GM23338 (cell line): ENCODE results near the gene C2. TPM values are rescaled to one million over a fixed set of nuclear protein-coding genes. Genes with fewer than 3 reads are reported as not detected.
A peak's percentile ranks its signal among the peaks of the same experiment; 100 is the strongest.

Source experiments
- ATAC-seq: fragments of 200-7000 bp; cut with Tn5 transposase; 3 replicates; pipeline ENCODE4 v1.9.1; 2020
- DNase-seq: peaks from one replicate; pipeline ENCODE4 v3.0.0-alpha.2; 2015; ENCODE audit warnings: low spot score
- H2AFZ ChIP-seq: fragments of 200-600 bp; sonication (generic); 2 replicates; pipeline ENCODE4 v1.8.0; 2016; ENCODE audit warnings: antibody characterized with exemption, mild to moderate bottlenecking, moderate library complexity
- H3F3A ChIP-seq: fragments of 200-600 bp; sonication (generic); replicated peaks from 2 replicates; pipeline ENCODE4 v1.8.0; 2017; ENCODE audit warnings: antibody characterized with exemption, mixed run types, low read depth
- H3K27ac ChIP-seq: fragments of 200-600 bp; sonication (generic); 2 replicates; pipeline ENCODE4 v1.6.1; 2016; ENCODE audit warnings: low read depth
- H3K27me3 ChIP-seq: fragments of 200-600 bp; sonication (generic); 2 replicates; pipeline ENCODE4 v1.8.0; 2016; ENCODE audit warnings: mild to moderate bottlenecking, mixed run types, moderate library complexity; ENCODE audit not compliant: insufficient read depth
- H3K36me3 ChIP-seq: fragments of 200-600 bp; sonication (generic); 2 replicates; pipeline ENCODE4 v1.8.0; 2016; ENCODE audit warnings: mild to moderate bottlenecking; ENCODE audit not compliant: insufficient read depth
- H3K4me1 ChIP-seq: fragments of 200-600 bp; sonication (generic); 2 replicates; pipeline ENCODE4 v1.8.0; 2016; ENCODE audit warnings: mild to moderate bottlenecking, moderate library complexity; ENCODE audit not compliant: insufficient read depth
- H3K4me2 ChIP-seq: fragments of 200-600 bp; sonication (generic); 2 replicates; pipeline ENCODE4 v1.7.1; 2017; ENCODE audit warnings: mixed run types
- H3K4me3 ChIP-seq: fragments of 200-600 bp; sonication (generic); 2 replicates; pipeline ENCODE4 v1.6.1; 2016; ENCODE audit warnings: mixed run types
- H3K79me2 ChIP-seq: fragments of 200-600 bp; sonication (generic); replicated peaks from 2 replicates; pipeline ENCODE4 v1.8.0; 2017; ENCODE audit warnings: mild to moderate bottlenecking; ENCODE audit not compliant: insufficient read depth
- H3K9me2 ChIP-seq: fragments of 200-600 bp; sonication (generic); 2 replicates; pipeline ENCODE4 v1.8.0; 2017; ENCODE audit not compliant: insufficient read depth
- H4K20me1 ChIP-seq: fragments of 200-600 bp; sonication (generic); replicated peaks from 2 replicates; pipeline ENCODE4 v1.8.0; 2017; ENCODE audit warnings: mild to moderate bottlenecking; ENCODE audit not compliant: insufficient read depth
- H3K27ac Mint-ChIP-seq: 2 replicates; pipeline ENCODE4 v1.8.0; 2020; ENCODE audit warnings: inconsistent platforms, mild to moderate bottlenecking, moderate library complexity, mixed read lengths
- H3K27me3 Mint-ChIP-seq: 3 replicates; pipeline ENCODE4 v1.8.0; 2022; ENCODE audit warnings: low read depth, mild to moderate bottlenecking, moderate library complexity, mixed read lengths, inconsistent platforms; ENCODE audit not compliant: insufficient read depth, poor library complexity
- H3K36me3 Mint-ChIP-seq: 3 replicates; pipeline ENCODE4 v1.8.0; 2021; ENCODE audit warnings: low read depth, mild to moderate bottlenecking, inconsistent platforms, moderate library complexity, mixed read lengths
- H3K4me1 Mint-ChIP-seq: 3 replicates; pipeline ENCODE4 v1.8.0; 2020; ENCODE audit warnings: mild to moderate bottlenecking, inconsistent platforms, mixed read lengths
- H3K4me3 Mint-ChIP-seq: 3 replicates; pipeline ENCODE4 v1.8.0; 2021; ENCODE audit warnings: moderate library complexity, mild to moderate bottlenecking, inconsistent platforms, mixed read lengths
- H3K9me3 Mint-ChIP-seq: 3 replicates; pipeline ENCODE4 v1.8.0; 2020; ENCODE audit warnings: moderate library complexity, mild to moderate bottlenecking, inconsistent platforms, mixed read lengths
- CREB1 ChIP-seq: fragments of 250-450 bp; sonication (Bioruptor Pico); IDR thresholded peaks from 2 replicates; pipeline ENCODE4 v1.5.0; 2020; ENCODE audit warnings: low read depth, mild to moderate bottlenecking, moderate library complexity
- CTCF ChIP-seq, 2 experiments: fragments of 200-600 bp in 1 of 2; sonication (generic) in 1 of 2; conservative IDR thresholded peaks; 2 replicates each; pipeline versions ENCODE4 v1.5.1 to v1.6.1; 2016 to 2017; ENCODE audit warnings: antibody characterized with exemption in 2 of 2, low read depth in 2 of 2, mild to moderate bottlenecking in 2 of 2, moderate library complexity in 1 of 2
- ETS1 ChIP-seq: IDR thresholded peaks from 2 replicates; pipeline ENCODE4 v1.6.1; 2016; ENCODE audit warnings: antibody characterized with exemption
- EZH2 ChIP-seq: fragments of 200-600 bp; sonication (generic); IDR thresholded peaks from one replicate; pipeline ENCODE4 v1.8.0; 2017; ENCODE audit warnings: antibody characterized with exemption, mild to moderate bottlenecking, low read depth; ENCODE audit not compliant: unreplicated experiment
- EZH2phosphoT487 ChIP-seq: fragments of 200-600 bp; sonication (generic); IDR thresholded peaks from one replicate; pipeline ENCODE4 v1.8.1; 2018; ENCODE audit warnings: antibody characterized with exemption; ENCODE audit not compliant: unreplicated experiment
- JUNB ChIP-seq: IDR thresholded peaks from one replicate; pipeline ENCODE4 v1.6.1; 2016; ENCODE audit warnings: antibody characterized with exemption; ENCODE audit not compliant: unreplicated experiment
- NANOG ChIP-seq: IDR thresholded peaks from 2 replicates; pipeline ENCODE4 v1.6.1; 2016; ENCODE audit warnings: antibody characterized with exemption, borderline replicate concordance
- POLR2AphosphoS5 ChIP-seq: IDR thresholded peaks from 2 replicates; pipeline ENCODE4 v1.6.1; 2016; ENCODE audit warnings: antibody characterized with exemption, low read depth
- REST ChIP-seq: IDR thresholded peaks from one replicate; pipeline ENCODE4 v1.6.1; 2018; ENCODE audit warnings: antibody characterized with exemption; ENCODE audit not compliant: unreplicated experiment
- STAT1 ChIP-seq: IDR thresholded peaks from one replicate; pipeline ENCODE4 v1.6.1; 2016; ENCODE audit warnings: antibody characterized with exemption; ENCODE audit not compliant: unreplicated experiment
- ZNF114 ChIP-seq: fragments of 250-450 bp; sonication (Bioruptor Pico); IDR thresholded peaks from 2 replicates; pipeline ENCODE4 v1.5.0; 2020; ENCODE audit warnings: mild to moderate bottlenecking, moderate library complexity
- ZNF331 ChIP-seq: fragments of 250-450 bp; sonication (Bioruptor Pico); IDR thresholded peaks from 2 replicates; pipeline ENCODE4 v1.5.0; 2020; ENCODE audit warnings: low read depth, mild to moderate bottlenecking, moderate library complexity
- ZNF462 ChIP-seq: fragments of 250-450 bp; sonication (Bioruptor Pico); IDR thresholded peaks from 2 replicates; pipeline ENCODE4 v1.5.0; 2020; ENCODE audit warnings: mild to moderate bottlenecking, moderate library complexity
- long read RNA-seq: library from polyadenylated mRNA; unstranded; transcript quantifications from one replicate; pipeline ENCODE4 v2.0.0, GENCODE V29; 2020; ENCODE audit not compliant: unreplicated experiment
- polyA plus RNA-seq: library from polyadenylated mRNA; unstranded; fragments of >200 nt; fragmentation: Nextera tagmentation; extraction: Ambion mirVana; gene quantifications from 2 replicates; pipeline ENCODE4 v1.2.1, GENCODE V29; 2016
- total RNA-seq: library from RNA; depleted of rRNA; stranded (reverse); fragments of >200 nt; shearing (Covaris generic); gene quantifications from 2 replicates; pipeline ENCODE4 v1.2.3, GENCODE V29; 2014; rRNA removed

C2 gene
- 1.7 and 2.4 TPM in 2 replicates for total RNA-seq
- 0.16 and 0.23 TPM in 2 replicates for polyA plus RNA-seq
- long read RNA-seq, result 0 reads

- Mint-ChIP-seq H3K9me3 (no peaks in the 10 kb centered on the region; the same call in 2 of the 3 replicates), H3K27ac (no peak within 1 kb of the TSS), H3K4me3 (no peak within 1 kb of the TSS), H3K27me3 (peaks cover 8% of the 10 kb centered on the region), H3K36me3 (no peaks in the 10 kb centered on the region), H3K4me1 (peaks cover 3% of the 10 kb centered on the region; the same call in 1 of the 3 replicates)
- H3K9me2 ChIP-seq, result peaks cover 4% of the 10 kb centered on the region; the same call in 1 of the 2 replicates
- H3K79me2 ChIP-seq, result no peaks in the 10 kb centered on the region
- H3K27ac ChIP-seq, result no peak within 1 kb of the TSS
- no peaks in the 10 kb centered on the region for H3K36me3 ChIP-seq
- H4K20me1 ChIP-seq, result no peaks in the 10 kb centered on the region
- H3K27me3 ChIP-seq, result no peaks in the 10 kb centered on the region
- no peak within 1 kb of the TSS for H3K4me3 ChIP-seq
- ATAC-seq, result peak; percentile 38; the same call in 2 of the 3 replicates
- no peak within 1 kb of the TSS for H3K4me2 ChIP-seq
- H3F3A ChIP-seq, result no peaks in the 10 kb centered on the region
- no peaks in the 10 kb centered on the region for H3K4me1 ChIP-seq
- 0 out of 2 replicates have a peak within 1 kb of the TSS, but pooled peaks have one; percentile 23 for H2AFZ ChIP-seq
- DNase-seq, result no peak
- TF ChIP-seq ZNF331 (CRISPR knock-in tag) (no peak), JUNB (no peak), EZH2phosphoT487 (no peak), STAT1 (no peak), CTCF (conservative IDR thresholded peaks at IDR 0.05; ENCODE audit: low read depth in 2 of 2) (no peak), REST (no peak), EZH2 (no peak), NANOG (no peak), ZNF114 (no peak), ZNF462 (no peak), POLR2AphosphoS5 (no peak), ETS1 (no peak), CREB1 (CRISPR knock-in tag) (no peak)
Observed at GRCh38 chr6:31927242-31927862, at the start of gene C2. TSS of gene C2 (plus strand) at chr6:31927717. CDS start at chr6:31927753, 36 bp downstream.
